SK-N-SH treated with all-trans-retinoic acid at 6 μM for 48 hours (cell line): Measurements from ENCODE around the gene USH2A.

ENCODE experiments used
- ATAC-seq: fragments of 200-7000 bp; cut with Tn5 transposase; 3 replicates; pipeline ENCODE4 v1.9.1; 2020; ENCODE audit warnings: mild to moderate bottlenecking, moderate library complexity
- ARNTL ChIP-seq: fragments of 450-650 bp; formaldehyde crosslinking; IDR thresholded peaks from 2 replicates; pipeline ENCODE4 v1.5.0; 2020; ENCODE audit warnings: low read depth, mild to moderate bottlenecking, moderate library complexity, borderline replicate concordance
- BACH2 ChIP-seq: fragments of 250-450 bp; sonication (Bioruptor Pico); IDR thresholded peaks from 2 replicates; pipeline ENCODE4 v1.9.0; 2021; ENCODE audit warnings: mild to moderate bottlenecking, borderline replicate concordance
- CREB5 ChIP-seq: fragments of 250-450 bp; sonication (Bioruptor Pico); IDR thresholded peaks from 2 replicates; pipeline ENCODE4 v1.5.1; 2020; ENCODE audit warnings: low read depth, mild to moderate bottlenecking, moderate library complexity
- CSDC2 ChIP-seq: fragments of 250-450 bp; sonication (Bioruptor Pico); IDR thresholded peaks from 2 replicates; pipeline ENCODE4 v1.5.0; 2020; ENCODE audit warnings: mild to moderate bottlenecking, moderate library complexity
- CSRNP3 ChIP-seq: fragments of 250-450 bp; sonication (Bioruptor Pico); IDR thresholded peaks from 2 replicates; pipeline ENCODE4 v1.5.1; 2021; ENCODE audit warnings: mild to moderate bottlenecking, moderate library complexity
- ESRRG ChIP-seq: fragments of 250-450 bp; sonication (Bioruptor Pico); IDR thresholded peaks from 2 replicates; pipeline ENCODE4 v1.6.1; 2021; ENCODE audit warnings: mild to moderate bottlenecking
- GLIS3 ChIP-seq: fragments of 250-450 bp; sonication (Bioruptor Pico); IDR thresholded peaks from 2 replicates; pipeline ENCODE4 v1.5.0; 2020; ENCODE audit warnings: mild to moderate bottlenecking, moderate library complexity
- OSR1 ChIP-seq: fragments of 250-450 bp; sonication (Bioruptor Pico); IDR thresholded peaks from 2 replicates; pipeline ENCODE4 v1.8.0; 2022; ENCODE audit warnings: moderate library complexity, mild to moderate bottlenecking, inconsistent platforms
- PATZ1 ChIP-seq: fragments of 250-450 bp; sonication (Bioruptor Pico); IDR thresholded peaks from 2 replicates; pipeline ENCODE4 v1.8.0; 2020; ENCODE audit warnings: mild to moderate bottlenecking, moderate library complexity, borderline replicate concordance
- POU6F1 ChIP-seq: fragments of 250-450 bp; sonication (Bioruptor Pico); IDR thresholded peaks from 2 replicates; pipeline ENCODE4 v1.8.0; 2021; ENCODE audit warnings: low read depth, mild to moderate bottlenecking, moderate library complexity, borderline replicate concordance
- PPARA ChIP-seq: fragments of 250-450 bp; sonication (Bioruptor Pico); IDR thresholded peaks from 2 replicates; pipeline ENCODE4 v1.5.0; 2020; ENCODE audit warnings: mild to moderate bottlenecking, borderline replicate concordance
- RARB ChIP-seq: fragments of 250-450 bp; sonication (Bioruptor Pico); IDR thresholded peaks from 2 replicates; pipeline ENCODE4 v1.8.0; 2021; ENCODE audit warnings: mild to moderate bottlenecking, moderate library complexity
- SNAI2 ChIP-seq: fragments of 250-450 bp; sonication (Bioruptor Pico); IDR thresholded peaks from 2 replicates; pipeline ENCODE4 v1.5.0; 2020; ENCODE audit warnings: mild to moderate bottlenecking, moderate library complexity
- TCF4 ChIP-seq: fragments of 250-450 bp; sonication (Bioruptor Pico); IDR thresholded peaks from 2 replicates; pipeline ENCODE4 v1.8.0; 2021; ENCODE audit warnings: mild to moderate bottlenecking, moderate library complexity, borderline replicate concordance
- TOX ChIP-seq: fragments of 250-450 bp; sonication (Bioruptor Pico); IDR thresholded peaks from 2 replicates; pipeline ENCODE4 v1.8.0; 2021; ENCODE audit warnings: mild to moderate bottlenecking, moderate library complexity, borderline replicate concordance
- ZC3H10 ChIP-seq: fragments of 250-450 bp; sonication (Bioruptor Pico); IDR thresholded peaks from 2 replicates; pipeline ENCODE4 v1.5.1; 2021; ENCODE audit warnings: mild to moderate bottlenecking, moderate library complexity
- ZFP3 ChIP-seq: fragments of 250-450 bp; sonication (Bioruptor Pico); IDR thresholded peaks from 2 replicates; pipeline ENCODE4 v1.5.0; 2020; ENCODE audit warnings: mild to moderate bottlenecking, moderate library complexity
- ZFP30 ChIP-seq: fragments of 450-650 bp; formaldehyde crosslinking; IDR thresholded peaks from 2 replicates; pipeline ENCODE4 v1.5.0; 2022; ENCODE audit warnings: mild to moderate bottlenecking, moderate library complexity
- ZNF565 ChIP-seq: fragments of 450-650 bp; formaldehyde crosslinking; conservative IDR thresholded peaks from 2 replicates; pipeline ENCODE4 v1.5.0; 2020; ENCODE audit warnings: low read depth, mild to moderate bottlenecking, moderate library complexity
- ZNF70 ChIP-seq: fragments of 450-650 bp; formaldehyde crosslinking; IDR thresholded peaks from 2 replicates; pipeline ENCODE4 v1.5.0; 2020; ENCODE audit warnings: mild to moderate bottlenecking, moderate library complexity
- ZNF8 ChIP-seq: fragments of 450-650 bp; formaldehyde crosslinking; IDR thresholded peaks from 2 replicates; pipeline ENCODE4 v1.5.0; 2020; ENCODE audit warnings: mild to moderate bottlenecking, moderate library complexity

The USH2A gene

GRCh38 chr1:216049741-216050430, 373.4 kb downstream of the USH2A start:
- ATAC-seq, result no peak
- TF ChIP-seq ESRRG (CRISPR knock-in tag), result no peak
- TF ChIP-seq SNAI2 (CRISPR knock-in tag), result no peak
- TF ChIP-seq GLIS3 (CRISPR knock-in tag), result no peak
- TF ChIP-seq ZNF70 (CRISPR knock-in tag), result no peak
- no peak for TF ChIP-seq ZFP3 (CRISPR knock-in tag)
- no peak for TF ChIP-seq OSR1 (CRISPR knock-in tag)
- no peak for TF ChIP-seq TOX (CRISPR knock-in tag)
- TF ChIP-seq ZNF565, result no peak
- no peak for TF ChIP-seq PPARA (CRISPR knock-in tag)
- TF ChIP-seq TCF4 (CRISPR knock-in tag), result no peak
- no peak for TF ChIP-seq CSDC2 (CRISPR knock-in tag)
- TF ChIP-seq PATZ1 (CRISPR knock-in tag), result no peak
- no peak for TF ChIP-seq ZC3H10
- TF ChIP-seq POU6F1 (CRISPR knock-in tag), result no peak
- TF ChIP-seq CREB5 (CRISPR knock-in tag), result no peak
- no peak for TF ChIP-seq ZFP30 (CRISPR knock-in tag)
- TF ChIP-seq BACH2 (CRISPR knock-in tag), result no peak

GRCh38 chr1:216047811-216048572, 375.3 kb downstream of the USH2A start:
- TF ChIP-seq RARB (CRISPR knock-in tag) (no peak), CSRNP3 (CRISPR knock-in tag) (no peak), ZC3H10 (no peak), BACH2 (CRISPR knock-in tag) (no peak), ZFP3 (CRISPR knock-in tag) (no peak), GLIS3 (CRISPR knock-in tag) (no peak), ESRRG (CRISPR knock-in tag) (no peak), ZFP30 (CRISPR knock-in tag) (no peak), CREB5 (CRISPR knock-in tag) (no peak), TCF4 (CRISPR knock-in tag) (no peak)
- ATAC-seq, result no peak

- no peak for ATAC-seq
- no peak for TF ChIP-seq TOX (CRISPR knock-in tag)
- no peak for TF ChIP-seq OSR1 (CRISPR knock-in tag)
- no peak for TF ChIP-seq TCF4 (CRISPR knock-in tag)
- TF ChIP-seq ZNF8, result no peak
- no peak for TF ChIP-seq ARNTL (CRISPR knock-in tag)
- no peak for TF ChIP-seq GLIS3 (CRISPR knock-in tag)
Observed at GRCh38 chr1:216046336-216046735, 376.9 kb downstream of the USH2A start.
